Measurements from ENCODE around the gene PER1. TPM values are rescaled to one million over a fixed set of nuclear protein-coding genes. Genes with fewer than 3 reads are reported as not detected.

PER1 gene
- total RNA-seq, 1 donor from 2014 or later: 40.8 TPM

DNA sequence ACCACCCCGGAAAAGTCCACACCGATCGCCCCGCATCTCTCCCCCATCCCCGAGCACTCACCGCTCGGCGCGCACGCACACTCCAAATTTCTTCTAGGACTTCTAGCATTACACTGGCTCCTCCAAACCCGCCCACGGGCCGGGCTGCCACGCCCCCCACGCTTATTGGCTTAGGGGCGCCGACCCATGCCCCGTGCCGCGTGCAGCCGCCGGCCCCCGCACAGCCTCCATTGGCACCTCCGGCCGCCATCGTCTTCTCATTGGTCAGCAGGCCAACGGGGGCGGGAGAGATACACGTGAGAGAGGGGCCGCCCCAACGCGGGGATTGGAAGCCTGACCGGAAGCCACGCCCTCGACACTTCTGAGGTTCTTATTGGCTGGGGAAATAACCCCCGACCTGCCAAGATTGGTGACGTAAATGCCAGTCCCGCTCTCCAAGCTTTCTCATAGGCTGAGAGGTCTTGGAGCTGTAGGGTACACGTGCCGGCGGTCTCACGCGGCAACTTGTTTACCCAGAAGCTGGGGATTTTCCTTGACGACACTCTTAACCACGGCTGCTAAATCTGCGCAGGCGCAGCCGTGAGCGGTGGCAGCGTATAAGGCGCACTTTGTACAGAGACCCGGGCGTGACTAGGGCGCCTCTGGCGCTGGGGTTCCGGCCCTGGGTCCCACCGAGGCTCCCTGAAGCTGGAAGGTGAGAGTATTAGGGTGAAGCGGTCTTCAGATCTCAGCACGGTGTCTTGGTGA is 4.2 kb upstream of the PER1 start:
- H3K27me3 Mint-ChIP-seq: no peaks in the 10 kb centered on the region
- peak; percentile 97 for DNase-seq (ENCODE audit: low spot score, unreplicated experiment)
- H3K9me3 Mint-ChIP-seq (ENCODE audit: low read depth): no peaks in the 10 kb centered on the region
- H3K4me3 Mint-ChIP-seq (ENCODE audit: low read depth): no peak overlapping the region
- peaks cover 23% of the 10 kb centered on the region for H3K4me1 Mint-ChIP-seq (ENCODE audit: low read depth)
- peaks cover 9% of the 10 kb centered on the region for H3K36me3 Mint-ChIP-seq (ENCODE audit: insufficient read depth)
- no peak overlapping the region for H3K27ac Mint-ChIP-seq
- TF ChIP-seq, protein P1, sequence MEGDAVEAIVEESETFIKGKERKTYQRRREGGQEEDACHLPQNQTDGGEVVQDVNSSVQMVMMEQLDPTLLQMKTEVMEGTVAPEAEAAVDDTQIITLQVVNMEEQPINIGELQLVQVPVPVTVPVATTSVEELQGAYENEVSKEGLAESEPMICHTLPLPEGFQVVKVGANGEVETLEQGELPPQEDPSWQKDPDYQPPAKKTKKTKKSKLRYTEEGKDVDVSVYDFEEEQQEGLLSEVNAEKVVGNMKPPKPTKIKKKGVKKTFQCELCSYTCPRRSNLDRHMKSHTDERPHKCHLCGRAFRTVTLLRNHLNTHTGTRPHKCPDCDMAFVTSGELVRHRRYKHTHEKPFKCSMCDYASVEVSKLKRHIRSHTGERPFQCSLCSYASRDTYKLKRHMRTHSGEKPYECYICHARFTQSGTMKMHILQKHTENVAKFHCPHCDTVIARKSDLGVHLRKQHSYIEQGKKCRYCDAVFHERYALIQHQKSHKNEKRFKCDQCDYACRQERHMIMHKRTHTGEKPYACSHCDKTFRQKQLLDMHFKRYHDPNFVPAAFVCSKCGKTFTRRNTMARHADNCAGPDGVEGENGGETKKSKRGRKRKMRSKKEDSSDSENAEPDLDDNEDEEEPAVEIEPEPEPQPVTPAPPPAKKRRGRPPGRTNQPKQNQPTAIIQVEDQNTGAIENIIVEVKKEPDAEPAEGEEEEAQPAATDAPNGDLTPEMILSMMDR (IDR thresholded peaks at IDR 0.05; ENCODE audit: unreplicated experiment): no peak

DNA sequence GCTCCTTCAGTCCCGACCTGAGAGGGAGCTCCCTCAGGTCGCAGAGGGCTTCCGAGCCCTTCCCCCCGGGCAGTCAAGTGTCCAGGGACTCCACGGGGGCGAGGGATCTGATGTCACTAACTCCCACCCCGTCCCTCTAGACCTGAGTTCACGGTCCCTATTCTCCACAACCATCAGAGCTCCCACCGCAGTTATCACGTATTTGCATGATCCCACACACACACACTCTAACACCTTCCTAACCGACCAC is 3.7 kb upstream of the PER1 start:
- no peak overlapping the region for H3K27ac Mint-ChIP-seq
- peaks cover 21% of the 10 kb centered on the region for H3K4me1 Mint-ChIP-seq (ENCODE audit: low read depth)
- TF ChIP-seq, protein P1 (IDR thresholded peaks at IDR 0.05; ENCODE audit: unreplicated experiment): no peak
- no peaks in the 10 kb centered on the region for H3K9me3 Mint-ChIP-seq (ENCODE audit: low read depth)
- H3K36me3 Mint-ChIP-seq (ENCODE audit: insufficient read depth): peaks cover 9% of the 10 kb centered on the region
- H3K27me3 Mint-ChIP-seq: no peaks in the 10 kb centered on the region
- no peak overlapping the region for H3K4me3 Mint-ChIP-seq (ENCODE audit: low read depth)
- no peak for DNase-seq (ENCODE audit: low spot score, unreplicated experiment)

DNA sequence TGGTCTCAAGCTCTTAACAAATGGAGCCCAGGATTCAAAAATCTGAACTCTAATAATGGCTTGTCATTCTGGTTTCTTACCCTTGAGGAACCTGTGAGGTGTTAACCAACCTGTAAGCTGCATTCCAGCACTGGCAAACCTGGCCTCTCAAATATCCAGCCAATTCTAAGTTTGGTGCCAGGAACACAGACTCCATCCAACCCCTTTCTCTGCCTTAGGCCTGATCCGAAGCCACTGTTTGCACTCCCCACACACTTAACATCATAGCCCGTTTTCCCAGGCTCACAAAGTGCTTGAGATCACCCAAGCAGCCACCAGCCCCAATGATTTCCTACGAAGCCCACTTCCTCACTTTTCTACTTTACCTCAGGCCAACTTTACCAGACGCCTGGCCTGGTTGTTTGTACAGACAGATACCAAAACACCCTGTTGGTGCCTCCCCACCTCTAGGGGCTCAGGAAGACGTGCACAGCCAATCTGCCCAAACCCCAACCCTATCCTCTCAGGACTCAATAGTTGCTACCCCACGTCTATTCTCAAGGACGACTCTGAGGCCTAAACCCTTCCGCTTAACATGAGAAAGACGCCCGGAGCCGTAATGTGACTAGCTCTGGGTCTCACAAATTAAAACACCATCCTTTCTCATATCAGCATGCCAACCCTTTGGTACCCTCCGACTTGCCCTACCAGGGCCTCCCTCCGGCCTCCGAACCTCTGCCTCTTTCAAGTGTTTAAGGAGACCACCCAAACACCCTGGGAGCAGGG is 3.2 kb upstream of the PER1 start:
- Mint-ChIP-seq H3K27me3 (no peaks in the 10 kb centered on the region), H3K4me3 (ENCODE audit: low read depth) (no peak overlapping the region), H3K9me3 (ENCODE audit: low read depth) (no peaks in the 10 kb centered on the region), H3K36me3 (ENCODE audit: insufficient read depth) (peaks cover 9% of the 10 kb centered on the region), H3K27ac (no peak overlapping the region), H3K4me1 (ENCODE audit: low read depth) (peaks cover 19% of the 10 kb centered on the region)
- DNase-seq (ENCODE audit: low spot score, unreplicated experiment): no peak
- TF ChIP-seq, protein P1 (IDR thresholded peaks at IDR 0.05; ENCODE audit: unreplicated experiment): no peak

DNA sequence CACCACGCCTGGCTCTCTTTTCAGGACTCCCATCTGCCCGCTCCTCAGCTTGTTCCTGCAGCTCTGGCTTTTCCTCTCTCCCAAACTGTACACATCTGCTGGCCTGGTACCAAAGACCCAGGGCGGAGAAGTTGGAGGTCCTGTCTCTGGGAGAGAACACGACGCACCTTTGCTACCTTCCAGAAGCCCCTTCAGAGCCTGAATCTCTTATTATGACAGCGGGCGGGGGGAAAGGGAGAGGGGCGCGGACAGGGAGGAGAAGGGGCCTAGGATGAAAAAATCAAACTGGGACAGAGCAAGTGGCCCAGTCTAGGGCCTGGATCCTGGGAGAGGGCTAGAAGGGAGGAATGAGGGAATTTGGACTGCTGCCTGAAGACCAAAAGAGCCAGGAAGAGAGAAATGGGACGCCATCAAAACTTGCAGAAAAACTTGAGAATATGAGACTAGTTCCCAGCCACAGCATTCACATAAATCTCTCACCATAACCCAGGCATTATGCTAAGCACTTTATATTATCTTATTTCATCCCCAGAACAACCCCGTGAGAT is 2.5 kb upstream of the PER1 start:
- DNase-seq (ENCODE audit: low spot score, unreplicated experiment): no peak
- Mint-ChIP-seq H3K36me3 (ENCODE audit: insufficient read depth) (peaks cover 6% of the 10 kb centered on the region), H3K9me3 (ENCODE audit: low read depth) (no peaks in the 10 kb centered on the region), H3K4me3 (ENCODE audit: low read depth) (peak overlapping the region; percentile 8), H3K4me1 (ENCODE audit: low read depth) (peaks cover 16% of the 10 kb centered on the region), H3K27ac (peak overlapping the region; percentile 88), H3K27me3 (no peaks in the 10 kb centered on the region)
- TF ChIP-seq, protein P1 (IDR thresholded peaks at IDR 0.05; ENCODE audit: unreplicated experiment): no peak

DNA sequence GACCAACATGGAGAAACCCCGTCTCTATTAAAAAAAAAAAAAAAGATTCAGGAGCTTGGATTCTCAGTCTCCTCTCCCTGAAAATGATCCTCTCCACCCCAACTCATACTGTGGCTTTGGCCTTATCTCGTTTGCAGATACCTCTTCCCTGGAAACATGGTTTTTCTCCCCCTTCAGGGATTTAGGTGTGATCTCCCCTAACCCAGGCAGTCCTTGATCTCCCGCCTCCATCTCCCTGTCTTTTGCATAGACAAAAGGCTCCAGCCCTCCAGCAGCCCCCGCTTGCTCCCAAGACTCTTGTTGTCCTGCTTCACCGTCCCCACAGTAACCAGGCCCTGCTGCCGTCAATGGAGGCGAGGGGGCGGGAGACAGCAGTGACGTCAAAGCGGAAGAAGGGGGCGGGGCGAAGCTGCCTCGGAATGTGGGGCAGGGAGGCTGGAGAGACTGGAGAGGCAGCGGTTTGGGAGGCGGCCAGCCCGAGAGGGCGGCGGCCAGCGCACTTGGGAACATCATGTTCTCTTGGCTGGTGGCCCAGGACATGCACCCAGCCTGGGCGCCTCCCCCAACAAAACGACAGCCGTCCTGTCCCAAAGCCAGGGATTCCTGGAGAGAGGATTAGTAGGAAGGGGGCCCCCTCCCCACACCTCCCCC is 1.9 kb upstream of the PER1 start:
- peak; percentile 54 for DNase-seq (ENCODE audit: low spot score, unreplicated experiment)
- H3K36me3 Mint-ChIP-seq (ENCODE audit: insufficient read depth): peaks cover 6% of the 10 kb centered on the region
- H3K4me1 Mint-ChIP-seq (ENCODE audit: low read depth): peaks cover 16% of the 10 kb centered on the region
- peak overlapping the region; percentile 39 for H3K4me3 Mint-ChIP-seq (ENCODE audit: low read depth)
- TF ChIP-seq, protein P1 (IDR thresholded peaks at IDR 0.05; ENCODE audit: unreplicated experiment): no peak
- no peaks in the 10 kb centered on the region for H3K9me3 Mint-ChIP-seq (ENCODE audit: low read depth)
- peak overlapping the region; percentile 97 for H3K27ac Mint-ChIP-seq
- H3K27me3 Mint-ChIP-seq: no peaks in the 10 kb centered on the region

Measured in progenitor cell of endocrine pancreas (in vitro differentiated cells).